GM06990 (cell line): ENCODE measurements around the gene IL20RB.

Experiments used
- DNase-seq: peaks from one replicate; pipeline ENCODE4 v3.0.0-alpha.2; 2011; ENCODE audit not compliant: insufficient read length; ENCODE audit errors: extremely low read depth
- H3K27me3 ChIP-seq: replicated peaks from 2 replicates; pipeline ENCODE4 v1.6.0; 2011; ENCODE audit warnings: low read length; ENCODE audit not compliant: control insufficient read depth, insufficient read depth
- H3K36me3 ChIP-seq: 2 replicates; pipeline ENCODE4 v1.5.1; 2011; ENCODE audit warnings: low read length; ENCODE audit not compliant: control insufficient read depth, insufficient read depth
- H3K4me3 ChIP-seq: replicated peaks from 2 replicates; pipeline ENCODE4 v1.5.1; 2011; ENCODE audit warnings: low read depth, mild to moderate bottlenecking, control low read depth, low read length
- TF ChIP-seq, protein P1 (sequence below): IDR thresholded peaks from 2 replicates; pipeline ENCODE4 v1.5.1; 2011; ENCODE audit warnings: low read length, control low read depth, mild to moderate bottlenecking, inconsistent platforms; ENCODE audit not compliant: insufficient read depth, poor library complexity, severe bottlenecking

Gene IL20RB

DNA sequence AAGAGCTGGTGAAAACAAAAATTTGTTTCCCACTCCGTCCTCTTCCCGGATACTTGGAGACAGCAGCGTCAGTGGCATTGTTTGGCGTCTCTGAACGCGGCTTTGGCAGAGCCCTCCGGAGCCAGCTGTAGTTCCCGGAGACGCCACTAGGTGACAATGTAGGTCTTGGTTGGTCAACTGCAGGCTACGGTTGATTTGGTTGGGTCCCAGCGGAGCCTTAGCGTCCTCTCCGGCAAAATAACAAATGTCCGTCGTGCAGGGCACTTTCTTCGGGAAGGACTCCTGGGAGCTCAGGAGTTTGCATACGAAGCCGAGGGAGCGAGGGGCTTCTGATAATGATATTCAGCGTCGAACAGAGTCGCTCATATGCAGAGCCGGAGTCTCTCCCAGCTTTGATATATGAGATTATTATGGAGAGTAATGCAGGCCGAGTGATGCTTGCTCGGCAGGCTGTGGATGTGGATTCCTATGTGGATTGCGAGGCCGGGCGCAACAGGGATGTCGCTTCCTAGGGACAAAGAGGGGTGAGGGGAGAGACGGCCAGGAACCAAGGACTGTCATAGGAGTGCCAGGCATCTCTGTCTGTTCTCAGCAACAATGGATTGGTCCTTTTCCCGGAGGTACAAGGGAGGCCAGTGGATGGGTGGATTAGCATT, 74.8 kb downstream of the IL20RB start:
- Histone ChIP-seq H3K36me3 (no peaks in the 10 kb centered on the region), H3K4me3 (peak overlapping the region; percentile 15)
- TF ChIP-seq, protein P1, sequence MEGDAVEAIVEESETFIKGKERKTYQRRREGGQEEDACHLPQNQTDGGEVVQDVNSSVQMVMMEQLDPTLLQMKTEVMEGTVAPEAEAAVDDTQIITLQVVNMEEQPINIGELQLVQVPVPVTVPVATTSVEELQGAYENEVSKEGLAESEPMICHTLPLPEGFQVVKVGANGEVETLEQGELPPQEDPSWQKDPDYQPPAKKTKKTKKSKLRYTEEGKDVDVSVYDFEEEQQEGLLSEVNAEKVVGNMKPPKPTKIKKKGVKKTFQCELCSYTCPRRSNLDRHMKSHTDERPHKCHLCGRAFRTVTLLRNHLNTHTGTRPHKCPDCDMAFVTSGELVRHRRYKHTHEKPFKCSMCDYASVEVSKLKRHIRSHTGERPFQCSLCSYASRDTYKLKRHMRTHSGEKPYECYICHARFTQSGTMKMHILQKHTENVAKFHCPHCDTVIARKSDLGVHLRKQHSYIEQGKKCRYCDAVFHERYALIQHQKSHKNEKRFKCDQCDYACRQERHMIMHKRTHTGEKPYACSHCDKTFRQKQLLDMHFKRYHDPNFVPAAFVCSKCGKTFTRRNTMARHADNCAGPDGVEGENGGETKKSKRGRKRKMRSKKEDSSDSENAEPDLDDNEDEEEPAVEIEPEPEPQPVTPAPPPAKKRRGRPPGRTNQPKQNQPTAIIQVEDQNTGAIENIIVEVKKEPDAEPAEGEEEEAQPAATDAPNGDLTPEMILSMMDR = peak; percentile 100

DNA sequence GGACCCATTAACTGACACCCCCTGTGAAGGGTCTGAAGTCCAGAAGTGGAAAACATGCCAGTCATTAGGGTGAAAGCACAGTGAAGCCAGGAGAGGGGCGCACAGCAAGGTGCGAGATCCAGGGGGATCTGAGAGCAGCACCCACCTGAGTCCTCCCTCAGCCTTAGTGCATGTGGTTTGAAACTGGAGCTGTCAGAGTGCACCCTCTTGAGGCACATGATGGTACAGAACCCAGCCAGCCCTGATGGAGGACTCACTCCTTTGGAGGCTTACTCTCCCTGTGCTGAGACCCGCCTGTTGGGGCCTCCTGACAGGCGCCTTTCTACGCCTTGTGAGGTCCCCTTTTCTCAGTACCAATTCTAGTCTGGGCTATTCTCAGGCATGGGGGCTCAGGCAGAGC, 77.8 kb downstream of the IL20RB start:
- TF ChIP-seq, protein P1 = peak; percentile 58
- DNase-seq = peak; percentile 18
- no peaks in the 10 kb centered on the region for H3K36me3 ChIP-seq
- no peak overlapping the region for H3K4me3 ChIP-seq
- no peaks in the 10 kb centered on the region for H3K27me3 ChIP-seq

More for the DNA sequence above, 74.8 kb downstream of the IL20RB start:
- peak; percentile 48 for DNase-seq
- H3K27me3 ChIP-seq = no peaks in the 10 kb centered on the region

DNA sequence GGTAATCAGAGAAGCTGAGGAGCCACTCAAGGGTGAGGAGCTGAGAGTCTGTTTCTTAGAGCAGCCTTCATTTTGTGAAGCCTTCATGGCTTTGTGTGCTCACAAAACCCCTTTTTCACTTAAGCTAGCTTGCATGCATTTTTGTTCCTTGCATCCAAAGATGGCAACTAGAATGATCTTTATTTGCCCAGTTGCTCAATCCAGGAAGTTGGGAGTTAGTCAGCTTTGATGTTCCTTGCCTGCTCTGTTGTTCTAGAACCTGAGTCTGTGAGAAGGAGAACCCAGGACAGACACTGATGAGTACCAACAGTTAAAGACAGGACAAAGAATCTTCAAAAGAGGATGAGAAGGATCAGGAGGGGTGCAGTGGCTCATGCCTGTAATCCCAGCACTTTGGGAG, 81.8 kb downstream of the IL20RB start:
- H3K36me3 ChIP-seq = no peaks in the 10 kb centered on the region
- TF ChIP-seq, protein P1 = no peak
- H3K27me3 ChIP-seq = no peaks in the 10 kb centered on the region
- H3K4me3 ChIP-seq = no peak overlapping the region
- no peak for DNase-seq

DNA sequence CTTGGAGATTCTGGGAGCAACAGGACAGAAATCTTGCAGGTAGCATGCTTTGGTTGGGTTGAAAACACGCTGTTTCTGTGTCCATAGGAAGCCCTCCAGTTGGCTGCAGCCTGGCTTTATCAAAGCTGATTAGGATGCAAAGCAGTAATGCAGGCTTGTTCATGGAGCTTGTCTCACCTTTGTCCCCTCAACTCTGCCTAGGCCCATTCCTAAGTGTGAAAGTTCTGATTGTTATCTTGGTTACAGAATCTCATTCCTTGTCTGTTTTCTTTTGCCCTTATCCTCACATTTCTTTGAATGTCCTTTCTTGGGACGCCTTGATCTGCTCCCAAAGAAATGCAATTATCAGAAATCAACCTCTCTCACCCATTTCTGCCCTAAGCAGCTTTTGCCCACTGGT, 83.5 kb downstream of the IL20RB start:
- DNase-seq = no peak
- TF ChIP-seq, protein P1 = no peak
- Histone ChIP-seq H3K27me3 (no peaks in the 10 kb centered on the region), H3K36me3 (no peaks in the 10 kb centered on the region), H3K4me3 (no peak overlapping the region)

DNA sequence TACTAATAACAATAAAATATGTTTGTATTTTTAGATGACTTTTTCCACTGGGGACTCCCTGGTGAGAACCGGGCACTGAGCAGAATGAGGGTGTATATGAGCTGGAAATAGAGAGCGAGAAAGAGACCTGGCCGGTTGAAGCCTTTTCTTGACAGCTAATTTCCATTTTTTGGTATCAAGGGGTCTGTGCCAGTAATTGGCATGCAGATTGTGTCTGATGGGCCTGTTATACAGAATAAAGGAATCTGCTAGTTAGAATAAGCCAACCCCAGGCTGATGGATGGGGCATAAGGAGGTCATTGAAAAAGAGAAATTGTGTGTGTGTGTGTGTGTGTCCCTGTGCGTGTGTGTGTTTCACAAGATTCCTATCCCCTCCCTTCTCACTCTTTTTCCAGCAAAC, 83.9 kb downstream of the IL20RB start:
- no peak overlapping the region for H3K4me3 ChIP-seq
- DNase-seq = no peak
- TF ChIP-seq, protein P1 = no peak
- H3K27me3 ChIP-seq = no peaks in the 10 kb centered on the region
- H3K36me3 ChIP-seq = no peaks in the 10 kb centered on the region

DNA sequence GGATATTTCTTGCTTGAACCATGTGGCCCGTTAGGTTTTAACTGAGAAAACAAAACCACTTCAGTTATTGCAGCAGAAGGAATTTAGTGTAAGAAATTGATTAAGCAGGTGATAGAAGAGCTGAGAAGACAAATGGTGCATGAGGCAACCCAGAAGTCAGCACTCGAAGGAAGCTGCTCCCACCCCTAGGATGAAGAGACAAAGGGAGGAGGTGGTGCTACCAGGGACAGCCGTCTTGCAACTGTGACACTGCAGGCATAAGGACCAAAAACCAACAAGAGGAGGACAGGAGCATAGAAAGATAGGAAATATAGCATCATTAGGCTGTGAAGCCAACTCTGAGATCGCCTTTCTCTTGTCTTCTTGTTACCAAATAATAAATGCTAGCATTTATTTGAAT, 89.0 kb downstream of the IL20RB start:
- H3K36me3 ChIP-seq = no peaks in the 10 kb centered on the region
- no peaks in the 10 kb centered on the region for H3K27me3 ChIP-seq
- TF ChIP-seq, protein P1 = no peak

More for the DNA sequence above, 89.0 kb downstream of the IL20RB start:
- H3K4me3 ChIP-seq = no peak overlapping the region
- DNase-seq = no peak
